Activated CD4-positive, alpha-beta T cell treated with anti-CD3 and anti-CD28 coated beads for 4 hours (primary cell): Measurements from ENCODE around the gene PRSS27.
"Not testable (repeated sequence)": the region's sequence is repeated elsewhere in the genome, so short reads cannot be mapped to it uniquely, and the experiment has no call there.

Source experiments
- DNase-seq, 2 donors: peaks; one replicate each; pipeline ENCODE4 v3.0.0-alpha.2; 2020

PRSS27 gene

DNA sequence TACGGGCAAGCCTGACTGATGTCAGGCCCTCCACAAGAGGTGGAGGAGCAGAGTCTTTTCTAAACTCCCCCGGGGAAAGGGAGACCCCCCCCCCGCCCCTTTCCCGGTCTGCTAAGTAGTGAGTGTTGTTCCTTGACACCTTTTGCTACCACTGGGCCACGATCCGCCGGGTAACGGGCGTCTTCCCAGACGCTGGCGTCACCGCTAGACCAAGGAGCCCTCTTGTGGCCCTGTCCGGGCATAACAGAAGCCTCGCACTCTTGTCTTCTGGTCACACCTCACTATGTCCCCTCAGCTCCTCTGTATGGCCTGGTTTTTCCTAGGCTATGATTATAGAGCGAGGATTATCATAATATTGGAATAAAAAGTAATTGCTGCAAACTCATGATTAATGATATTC lies 50.0 kb downstream of the PRSS27 start:
- DNase-seq = peak; percentile 62 to 68

DNA sequence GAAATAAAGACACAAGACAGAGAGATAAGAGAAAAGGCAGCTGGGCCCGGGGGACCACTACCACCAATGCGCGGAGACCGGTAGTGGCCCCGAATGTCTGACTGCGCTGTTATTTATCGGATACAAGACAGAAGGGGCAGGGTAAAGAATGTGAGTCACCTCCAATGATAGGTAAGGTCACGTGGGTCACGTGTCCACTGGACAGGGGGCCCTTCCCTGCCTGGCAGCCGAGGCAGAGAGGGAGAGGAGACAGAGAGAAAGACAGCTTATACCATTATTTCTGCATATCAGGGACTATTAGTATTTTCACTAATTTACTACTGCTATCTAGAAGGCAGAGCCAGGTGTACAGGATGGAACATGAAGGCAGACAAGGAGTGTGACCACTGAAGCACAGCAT lies 50.4 kb downstream of the PRSS27 start:
- DNase-seq = not testable (repeated sequence)

DNA sequence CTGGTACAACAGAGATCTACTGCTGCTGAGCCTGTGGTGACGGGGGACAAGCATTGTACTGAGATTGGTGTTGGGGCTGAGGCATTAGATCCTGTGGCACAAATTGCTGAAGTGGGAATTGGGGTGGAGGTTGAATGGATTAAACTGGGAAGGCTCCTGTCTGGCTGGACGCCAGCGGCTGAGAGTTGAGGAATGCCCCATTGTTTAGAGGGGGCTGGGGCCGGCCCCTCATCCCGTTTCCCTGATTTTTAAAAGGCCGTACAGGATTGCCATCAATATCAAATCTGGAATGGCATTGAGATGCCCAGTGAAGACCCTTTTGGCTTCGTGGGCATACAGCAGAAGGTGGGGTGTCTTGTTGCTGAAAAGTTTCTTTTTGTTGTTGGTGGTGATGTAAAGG lies 53.4 kb downstream of the PRSS27 start:
- DNase-seq = not testable (repeated sequence)

DNA sequence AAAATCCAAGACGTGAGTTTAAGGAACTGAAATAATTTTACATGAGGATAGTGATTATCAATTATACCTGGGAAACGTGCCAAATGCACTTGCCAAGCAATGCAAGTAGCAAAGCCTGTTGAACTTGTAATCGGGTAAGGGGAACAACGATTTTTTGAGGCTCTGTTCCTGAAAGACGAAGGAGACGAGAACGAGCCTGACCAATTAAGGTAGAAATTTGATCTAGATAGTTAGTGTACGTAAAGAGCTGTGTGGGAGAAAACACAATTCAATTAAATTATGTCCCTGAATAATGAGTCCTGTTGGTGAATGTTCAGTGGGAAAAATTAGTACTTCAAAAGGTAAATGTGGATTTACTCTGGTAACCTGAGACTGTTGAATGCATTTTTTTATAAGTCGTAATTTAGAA lies 55.4 kb downstream of the PRSS27 start:
- no peak for DNase-seq

DNA sequence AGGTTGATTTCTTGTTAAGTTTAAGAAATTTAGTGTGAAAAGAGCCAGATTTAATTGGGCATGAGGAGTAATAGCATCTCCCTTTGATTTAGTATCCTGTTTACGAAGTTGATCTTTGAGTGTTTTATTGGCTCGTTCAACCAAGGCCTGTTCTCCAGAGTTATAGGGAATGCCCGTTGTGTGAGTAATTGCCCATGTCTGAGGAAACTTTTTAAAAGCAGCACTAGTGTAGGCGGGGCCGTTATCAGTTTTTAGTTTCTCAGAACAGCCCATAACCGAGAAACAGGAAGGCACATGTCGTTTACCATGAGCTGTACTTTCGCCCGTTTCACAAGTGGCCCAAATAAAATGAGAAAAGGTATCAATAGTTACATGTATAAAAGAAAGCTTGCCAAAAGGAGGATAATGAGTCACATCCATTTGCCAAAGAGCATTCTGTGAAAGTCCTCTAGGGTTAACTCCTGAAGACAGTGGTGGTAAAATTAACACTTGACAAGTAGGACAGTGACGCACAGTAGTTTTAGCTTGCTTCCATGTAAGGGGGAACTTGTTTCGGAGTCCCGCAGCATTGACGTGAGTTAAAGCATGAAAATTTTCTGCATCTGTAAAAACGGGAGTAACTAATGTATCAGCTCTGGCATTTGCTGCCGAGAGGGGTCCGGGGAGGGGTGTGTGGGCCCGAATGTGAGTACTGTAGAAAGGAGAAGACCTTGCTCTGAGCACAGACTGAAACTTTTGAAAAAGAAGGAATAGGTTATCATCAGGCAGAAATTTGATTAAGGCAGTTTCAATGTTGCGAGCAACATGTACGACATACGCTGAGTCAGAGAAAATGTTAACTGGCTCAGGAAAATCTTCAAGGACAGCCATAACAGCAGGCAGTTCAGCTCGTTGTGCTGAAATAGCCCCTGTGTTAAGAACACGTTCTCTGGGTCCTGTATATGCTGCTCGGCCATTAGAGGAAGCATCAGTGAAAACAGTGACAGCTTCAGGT lies 56.2 kb downstream of the PRSS27 start:
- peak; percentile 63 for DNase-seq
